NCI-H2081 treated with DMSO at 0.1 percent for 48 hours (cell line): ENCODE results near the gene RAB40AL.
A peak's percentile ranks its signal among the peaks of the same experiment; 100 is the strongest.
"Not testable (repeated sequence)": the region's sequence is repeated elsewhere in the genome, so short reads cannot be mapped to it uniquely, and the experiment has no call there.

Experiments used
- DNase-seq: peaks from one replicate; lab custom pipeline; 2025; lab: John Stamatoyannopoulos, UW

The RAB40AL gene

GRCh38 chrX:102936972-102937371, at the start of gene RAB40AL:
Gene RAB40AL, plus strand, starts transcription at chrX:102937272. Its CDS starts 47 bp downstream, at chrX:102937319.
- not testable (repeated sequence) for DNase-seq

DNA sequence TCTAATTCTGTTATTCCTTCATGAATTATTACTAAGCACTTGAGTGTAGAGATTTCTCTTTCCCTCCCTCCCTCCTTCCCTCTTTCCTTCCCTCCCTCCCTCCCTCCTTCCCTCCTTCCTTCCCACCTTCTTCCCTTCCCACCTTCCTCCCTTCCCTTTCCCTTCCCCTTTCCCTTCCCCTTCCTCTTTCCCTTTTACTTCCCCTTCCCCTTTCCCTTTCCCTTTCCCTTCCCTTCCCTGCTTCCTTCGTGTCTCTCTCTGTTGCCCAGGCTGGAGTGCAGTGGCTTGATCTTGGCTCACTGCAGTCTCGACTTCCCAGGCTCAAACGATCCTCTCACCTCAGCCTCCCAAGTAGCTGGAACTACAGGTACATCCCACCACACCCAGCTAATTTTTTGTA, 49.4 kb upstream of the RAB40AL start:
- DNase-seq, result no peak

- no peak for DNase-seq
Observed at GRCh38 chrX:102892103-102892502, 45.0 kb upstream of the RAB40AL start.

- peak; percentile 3 for DNase-seq
Observed at GRCh38 chrX:102899940-102900916, 36.8 kb upstream of the RAB40AL start.

- DNase-seq, result no peak
Observed at GRCh38 chrX:102902355-102902754, 34.7 kb upstream of the RAB40AL start.

DNA sequence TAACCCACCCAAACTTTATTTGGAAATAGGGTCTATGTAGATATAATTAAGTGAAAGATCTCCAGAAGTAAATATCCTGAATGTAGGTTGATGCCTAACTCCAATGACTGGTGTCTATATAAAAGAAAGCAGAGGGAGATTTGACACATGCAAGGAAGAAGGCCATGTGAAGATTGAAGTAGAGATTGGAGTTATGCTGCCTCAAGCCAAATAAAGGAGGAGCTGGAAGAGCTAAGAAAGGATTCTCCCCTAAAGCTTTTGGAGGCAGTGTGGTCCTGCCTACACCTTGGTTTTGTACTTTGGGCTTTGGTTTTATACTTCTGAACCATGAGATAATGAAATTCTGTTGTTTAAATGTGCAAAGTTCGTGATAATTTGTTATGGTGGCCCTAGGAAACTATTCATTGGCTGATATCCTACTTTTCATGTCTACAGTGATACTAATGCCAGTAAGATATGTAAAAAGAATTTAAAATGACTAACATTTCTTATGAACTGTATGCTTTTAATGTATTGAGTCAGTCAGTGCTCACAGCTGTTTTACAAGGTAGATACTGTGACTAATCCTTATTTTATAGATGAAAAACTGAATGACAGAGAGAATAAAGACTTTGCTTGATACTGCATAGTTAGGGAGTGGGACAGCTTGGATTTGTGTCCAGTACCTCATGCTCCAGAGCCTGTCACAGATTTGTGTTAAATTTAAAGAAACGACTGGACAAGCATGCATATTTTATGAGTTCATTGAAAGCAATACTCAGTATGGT, 5.9 kb upstream of the RAB40AL start:
- no peak for DNase-seq

DNA sequence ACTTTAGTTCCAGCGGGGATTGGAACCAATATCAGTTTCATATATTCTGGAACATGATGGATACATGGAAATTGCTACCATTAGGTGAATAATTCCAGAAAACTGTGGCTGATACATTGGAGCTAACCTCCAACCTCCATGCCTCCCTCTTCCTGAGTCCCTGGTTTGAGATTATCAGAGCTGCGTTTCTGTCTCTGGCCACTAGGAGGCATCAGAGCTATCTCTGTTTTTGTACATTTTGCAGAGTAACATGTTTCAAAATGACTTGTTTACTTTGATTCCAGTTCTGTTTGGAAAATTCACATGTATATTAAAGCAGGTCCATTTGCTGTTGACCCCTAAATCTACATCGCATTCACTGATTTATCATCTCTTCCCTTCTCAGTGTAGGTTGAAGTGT, 2.4 kb upstream of the RAB40AL start:
- DNase-seq, result no peak

GRCh38 chrX:102950908-102951866, 14.1 kb downstream of the RAB40AL start:
- peak; percentile 48 for DNase-seq

DNA sequence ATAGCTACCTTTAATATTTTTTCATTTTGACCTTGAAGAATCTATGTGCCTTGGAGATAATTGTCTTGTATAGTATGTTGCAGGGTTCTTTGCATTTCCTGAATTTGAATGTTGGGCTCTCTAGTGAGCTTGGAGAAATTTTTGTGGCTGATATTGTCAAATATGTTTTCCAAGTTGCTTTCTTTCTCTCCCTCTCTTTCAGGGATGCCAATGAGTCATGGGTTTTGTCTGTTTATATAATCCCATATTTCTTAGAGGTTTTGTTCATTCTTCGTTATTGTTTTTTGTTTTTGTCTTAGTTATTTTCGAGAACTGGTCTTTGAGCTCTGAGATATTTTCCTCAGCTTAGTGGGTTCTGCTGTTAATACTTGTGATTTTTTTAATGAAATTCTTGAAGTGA, 20.7 kb downstream of the RAB40AL start:
- DNase-seq, result no peak

- DNase-seq, result no peak
Observed at GRCh38 chrX:102958794-102959193, 21.7 kb downstream of the RAB40AL start.

GRCh38 chrX:102959471-102959870, 22.4 kb downstream of the RAB40AL start:
- DNase-seq, result no peak

GRCh38 chrX:102963955-102964354, 26.9 kb downstream of the RAB40AL start:
- no peak for DNase-seq

- DNase-seq, result no peak
Observed at GRCh38 chrX:102964940-102965339, 27.9 kb downstream of the RAB40AL start.

GRCh38 chrX:102966701-102967100, 29.6 kb downstream of the RAB40AL start:
- no peak for DNase-seq

DNA sequence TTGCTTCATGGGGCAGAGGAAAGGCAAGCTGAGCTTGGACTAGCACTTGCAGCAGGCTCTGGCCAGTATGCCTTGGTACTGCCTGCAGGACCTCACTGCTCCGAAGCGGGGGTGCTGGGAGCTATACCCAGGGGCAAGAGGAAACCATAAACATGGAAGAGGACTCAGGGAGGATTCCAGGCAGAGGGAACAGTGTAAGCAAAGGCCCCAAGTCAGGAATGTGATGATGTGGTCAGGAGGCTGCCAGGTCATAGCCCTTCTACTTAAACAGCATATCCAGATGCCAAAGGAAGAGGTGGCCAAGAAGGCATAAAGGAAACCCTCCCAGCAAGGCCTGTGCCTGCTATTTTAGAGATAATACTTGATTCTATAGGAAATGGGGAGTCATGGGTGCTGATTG, 31.1 kb downstream of the RAB40AL start:
- no peak for DNase-seq

- DNase-seq, result not testable (repeated sequence)
Observed at GRCh38 chrX:102971536-102971935, 34.5 kb downstream of the RAB40AL start.

GRCh38 chrX:102975016-102975415, 37.9 kb downstream of the RAB40AL start:
- DNase-seq, result no peak

- no peak for DNase-seq
Observed at GRCh38 chrX:102976286-102976685, 39.2 kb downstream of the RAB40AL start.

- no peak for DNase-seq
Observed at GRCh38 chrX:102976793-102977495, 39.9 kb downstream of the RAB40AL start.

DNA sequence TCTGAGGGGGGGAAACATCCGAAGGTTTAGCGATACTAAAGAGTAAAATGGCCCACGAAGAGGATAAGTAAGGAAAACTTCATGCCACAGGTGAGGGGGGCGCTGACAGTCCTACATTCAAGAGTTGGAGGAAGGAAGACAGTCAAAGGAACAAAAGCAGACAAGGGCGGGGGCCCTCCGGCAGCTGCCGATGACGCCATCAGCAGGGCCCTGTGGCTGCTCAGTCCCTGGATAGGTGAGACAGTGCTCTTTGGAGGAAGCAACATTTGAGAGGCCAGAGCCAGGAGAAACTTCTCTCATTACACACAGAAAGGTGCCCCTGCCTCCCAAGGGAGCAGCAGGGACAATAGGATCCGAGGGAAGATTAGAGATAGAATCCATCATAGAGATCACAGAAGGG, 41.5 kb downstream of the RAB40AL start:
- DNase-seq, result no peak

DNA sequence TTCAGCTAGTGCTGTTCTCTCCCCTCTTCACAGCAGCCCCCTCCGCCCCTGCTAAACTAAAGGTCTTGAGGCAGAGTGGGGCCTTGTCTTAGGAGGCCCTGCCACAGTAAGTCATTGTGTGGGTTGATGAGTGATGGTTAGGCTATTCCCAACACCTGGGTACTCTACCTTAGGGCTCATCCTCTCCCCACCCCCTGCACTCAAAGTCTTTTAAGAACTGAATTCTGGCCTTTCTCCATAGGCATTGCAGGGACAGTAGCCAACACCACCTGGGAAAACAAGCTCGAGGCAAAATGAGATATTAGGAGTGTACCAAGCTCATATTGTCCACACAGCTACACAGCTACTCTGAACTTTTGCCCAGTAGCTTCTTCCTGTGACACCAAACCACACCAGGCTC, 42.5 kb downstream of the RAB40AL start:
- no peak for DNase-seq
